PC-3 (cell line): ENCODE measurements around the gene UNC13A. TPM values are rescaled to one million over a fixed set of nuclear protein-coding genes. Genes with fewer than 3 reads are reported as not detected.

Source experiments
- total RNA-seq: library from RNA; depleted of rRNA; stranded (reverse); fragments of >200 nt; gene quantifications from 2 replicates; pipeline ENCODE4 v1.2.3, GENCODE V29; 2014; rRNA removed

UNC13A gene
- total RNA-seq, 1 experiment from 2014 or later, result not detected

Other genes starting within 250 kb of the UNC13A start
- 1.7 and 3.0 TPM in 2 replicates for gene TMEM221, start 239.7 kb downstream of the UNC13A start, total RNA-seq
- not detected in 2 replicates for gene NXNL1, start 227.4 kb downstream of the UNC13A start, total RNA-seq
- 8.9 and 9.7 TPM in 2 replicates for gene SLC27A1, start 217.8 kb downstream of the UNC13A start, total RNA-seq
- 130 and 146 TPM in 2 replicates for gene PGLS, start 176.7 kb downstream of the UNC13A start, total RNA-seq
- 80.7 and 98.8 TPM in 2 replicates for gene COLGALT1, start 132.7 kb downstream of the UNC13A start, total RNA-seq
- 25.4 and 30.2 TPM in 2 replicates for gene MAP1S, start 31.1 kb upstream of the UNC13A start, total RNA-seq
- 21.0 and 29.5 TPM in 2 replicates for gene FCHO1, start 63.1 kb upstream of the UNC13A start, total RNA-seq
- gene B3GNT3, start 106.8 kb upstream of the UNC13A start, total RNA-seq, result 39.5 and 41.7 TPM in 2 replicates
- not detected in 2 replicates for gene INSL3, start 133.2 kb upstream of the UNC13A start, total RNA-seq
- 1.5 and 4.3 TPM in 2 replicates for gene JAK3, start 159.6 kb upstream of the UNC13A start, total RNA-seq
- gene RPL18A, start 171.6 kb upstream of the UNC13A start, total RNA-seq, result 1,763 and 2,241 TPM in 2 replicates
- 0.23 TPM in 1 of 2 replicates, not detected in the other for gene SLC5A5, start 183.6 kb upstream of the UNC13A start, total RNA-seq
- gene CCDC124, start 244.7 kb upstream of the UNC13A start, total RNA-seq, result 165 and 247 TPM in 2 replicates